Measurements from ENCODE around the gene SAMD8. TPM values are rescaled to one million over a fixed set of nuclear protein-coding genes. Genes with fewer than 3 reads are reported as not detected.
A peak's percentile ranks its signal among the peaks of the same experiment; 100 is the strongest.

Gene SAMD8
- total RNA-seq, 1 experiment from 2014 or later, result 17.1 TPM

DNA sequence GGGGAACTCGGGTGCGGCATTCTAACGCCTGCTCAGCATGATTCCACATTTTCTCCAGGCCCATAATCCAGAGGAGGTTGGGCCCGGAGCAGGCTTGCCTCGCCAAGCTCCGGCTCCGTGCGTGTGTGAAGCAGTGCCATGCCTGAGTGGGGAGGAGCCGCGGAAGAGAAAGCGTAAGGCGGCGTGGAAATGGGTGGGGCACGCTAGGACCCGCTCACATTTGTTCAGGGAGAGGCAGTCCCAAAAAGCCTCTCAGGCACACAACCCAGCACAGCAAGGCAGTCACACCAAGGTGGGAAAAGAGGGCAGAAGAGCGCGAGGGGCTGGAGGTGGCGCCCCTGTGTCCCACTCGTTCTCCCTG lies 98.4 kb downstream of the SAMD8 start:
- Histone ChIP-seq H3K9me3 (ENCODE audit: low read depth, low read length, poor library complexity, severe bottlenecking) (no peaks in the 10 kb centered on the region), H3K4me1 (ENCODE audit: insufficient read depth, low read length, poor library complexity, severe bottlenecking) (peaks cover 11% of the 10 kb centered on the region), H3K4me3 (ENCODE audit: low read depth, low read length, poor library complexity, severe bottlenecking) (peak overlapping the region; percentile 99), H3K27me3 (replicated peaks; ENCODE audit: insufficient read depth, low read depth, low read length, poor library complexity) (no peaks in the 10 kb centered on the region), H3K27ac (ENCODE audit: low read depth, low read length, poor library complexity, severe bottlenecking) (peak overlapping the region; percentile 100), H3K36me3 (ENCODE audit: insufficient read depth, low read length, poor library complexity, severe bottlenecking) (peaks cover 30% of the 10 kb centered on the region)
- ChIA-PET POLR2A (ENCODE audit: low non-redundant PET) (no interaction called here), CTCF (no interaction called here)
- intact Hi-C loops (cut with micrococcal nuclease; ENCODE audit: unreplicated experiment), result loop anchor here (2.0 kb wide), 1 partner anchor 25 kb away; the partner anchor contains the start of gene COMTD1
- TSS peak; percentile 91 for BruUV-seq (replicated peaks)
- TF ChIP-seq, protein P1, sequence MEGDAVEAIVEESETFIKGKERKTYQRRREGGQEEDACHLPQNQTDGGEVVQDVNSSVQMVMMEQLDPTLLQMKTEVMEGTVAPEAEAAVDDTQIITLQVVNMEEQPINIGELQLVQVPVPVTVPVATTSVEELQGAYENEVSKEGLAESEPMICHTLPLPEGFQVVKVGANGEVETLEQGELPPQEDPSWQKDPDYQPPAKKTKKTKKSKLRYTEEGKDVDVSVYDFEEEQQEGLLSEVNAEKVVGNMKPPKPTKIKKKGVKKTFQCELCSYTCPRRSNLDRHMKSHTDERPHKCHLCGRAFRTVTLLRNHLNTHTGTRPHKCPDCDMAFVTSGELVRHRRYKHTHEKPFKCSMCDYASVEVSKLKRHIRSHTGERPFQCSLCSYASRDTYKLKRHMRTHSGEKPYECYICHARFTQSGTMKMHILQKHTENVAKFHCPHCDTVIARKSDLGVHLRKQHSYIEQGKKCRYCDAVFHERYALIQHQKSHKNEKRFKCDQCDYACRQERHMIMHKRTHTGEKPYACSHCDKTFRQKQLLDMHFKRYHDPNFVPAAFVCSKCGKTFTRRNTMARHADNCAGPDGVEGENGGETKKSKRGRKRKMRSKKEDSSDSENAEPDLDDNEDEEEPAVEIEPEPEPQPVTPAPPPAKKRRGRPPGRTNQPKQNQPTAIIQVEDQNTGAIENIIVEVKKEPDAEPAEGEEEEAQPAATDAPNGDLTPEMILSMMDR (conservative IDR thresholded peaks at IDR 0.05; ENCODE audit: low read depth, low read length), result no peak
- TF ChIP-seq EZH2 (IDR thresholded peaks at IDR 0.05; ENCODE audit: borderline replicate concordance, low read depth, low read length, poor library complexity, severe bottlenecking), result no peak
- DNase-seq (ENCODE audit: low spot score), result peak; percentile 87

DNA sequence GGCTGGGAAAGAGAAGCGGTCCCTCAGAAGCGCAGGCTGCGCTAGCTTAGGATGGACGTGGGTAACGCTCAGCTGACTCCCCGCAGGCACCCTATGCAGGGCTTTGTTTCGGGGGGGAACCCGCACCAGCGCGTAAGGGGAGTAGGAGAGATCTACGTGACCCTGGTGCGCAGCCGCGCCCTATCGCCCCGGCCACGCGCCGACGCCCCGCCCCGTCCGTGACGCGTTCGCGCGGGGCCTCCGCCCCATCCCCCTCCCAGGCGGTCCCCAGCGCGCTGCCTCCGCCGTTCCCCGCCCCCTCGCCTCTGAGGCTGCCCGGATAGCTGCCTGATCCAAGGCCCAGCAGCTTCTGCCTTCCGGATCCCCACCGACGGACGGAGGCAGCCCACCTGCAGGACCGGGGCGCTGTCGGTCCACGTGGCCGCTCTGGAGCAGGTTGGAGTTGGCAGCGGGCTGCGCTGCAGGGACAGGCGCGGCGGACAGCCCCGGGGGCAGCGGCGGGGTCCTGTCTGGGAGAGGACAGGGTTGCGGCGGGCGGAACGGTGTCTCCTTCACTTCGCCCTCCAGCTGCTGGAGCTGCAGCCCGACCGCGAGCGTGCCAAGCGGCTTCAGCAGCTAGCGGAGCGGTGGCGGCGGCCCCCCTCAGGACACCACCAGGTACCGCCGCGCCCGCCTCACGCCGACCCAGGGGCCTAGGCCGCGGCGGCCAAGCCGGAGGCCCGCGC lies 99.0 kb downstream of the SAMD8 start, which contains the start of gene VDAC2:
Gene VDAC2, plus strand, starts transcription at position 515 of the 725 bp plus-strand sequence. CDS start 363 bp downstream, outside the sequence.
- peak; percentile 93 for DNase-seq (ENCODE audit: low spot score)
- intact Hi-C loops (cut with micrococcal nuclease; ENCODE audit: unreplicated experiment), result loop anchor here (2.0 kb wide), 1 partner anchor 24 kb away; the partner anchor contains the start of gene COMTD1
- H3K36me3 ChIP-seq (ENCODE audit: insufficient read depth, low read length, poor library complexity, severe bottlenecking), result peaks cover 36% of the 10 kb centered on the region
- H3K27me3 ChIP-seq (replicated peaks; ENCODE audit: insufficient read depth, low read depth, low read length, poor library complexity), result no peaks in the 10 kb centered on the region
- no TSS peak for BruUV-seq (replicated peaks)
- H3K4me1 ChIP-seq (ENCODE audit: insufficient read depth, low read length, poor library complexity, severe bottlenecking), result peaks cover 11% of the 10 kb centered on the region
- H3K27ac ChIP-seq (ENCODE audit: low read depth, low read length, poor library complexity, severe bottlenecking), result peak within 1 kb of the TSS; percentile 100
- H3K9me3 ChIP-seq (ENCODE audit: low read depth, low read length, poor library complexity, severe bottlenecking), result no peaks in the 10 kb centered on the region
- POLR2A ChIA-PET (ENCODE audit: low non-redundant PET), result interaction anchor here (0.7 kb wide), 1 partner anchor 811 kb away, joined by 7 read pairs; no protein-coding TSS in a partner anchor
- H3K4me3 ChIP-seq (ENCODE audit: low read depth, low read length, poor library complexity, severe bottlenecking), result peak within 1 kb of the TSS; percentile 99
- no peak for TF ChIP-seq EZH2 (IDR thresholded peaks at IDR 0.05; ENCODE audit: borderline replicate concordance, low read depth, low read length, poor library complexity, severe bottlenecking)
- TF ChIP-seq, protein P1 (conservative IDR thresholded peaks at IDR 0.05; ENCODE audit: low read depth, low read length), result no peak
- CTCF ChIA-PET, result interaction anchor here (0.8 to 1.2 kb wide), 3 partner anchors 20 to 109 kb away, joined by 4 to 13 read pairs (median 8); partner anchors contain the start of gene COMTD1

DNA sequence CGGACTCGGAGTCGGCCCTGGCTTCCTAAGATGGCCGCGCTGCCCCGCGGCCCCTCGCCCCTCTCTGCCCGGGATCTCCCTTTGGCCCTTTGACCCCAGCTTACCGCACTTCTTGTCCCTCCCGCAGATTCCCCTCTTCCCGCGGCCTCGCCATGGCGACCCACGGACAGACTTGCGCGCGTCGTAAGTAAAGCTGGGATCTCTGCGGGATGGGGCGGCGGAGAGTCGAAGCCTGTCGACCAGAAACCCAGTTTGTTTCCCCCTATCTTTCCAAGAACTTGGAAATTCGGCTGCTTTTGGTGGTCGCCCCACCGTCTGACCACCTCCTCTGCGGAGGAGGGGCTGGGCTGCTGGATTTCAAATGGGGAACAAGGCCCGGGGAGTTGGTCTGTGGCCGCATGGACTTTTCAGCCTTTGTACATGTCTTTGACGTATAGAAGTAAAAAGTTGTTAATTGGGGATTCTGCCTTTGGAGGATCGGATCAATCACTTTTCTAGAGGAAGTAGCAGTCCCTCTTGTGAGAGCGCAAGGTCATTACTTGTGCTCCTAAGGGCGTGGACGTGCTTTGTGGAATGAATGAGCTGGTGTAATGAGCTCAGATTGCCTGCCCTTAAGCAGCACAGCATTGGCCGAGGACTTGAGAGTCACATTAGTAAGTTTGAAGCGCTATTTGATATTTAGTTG lies 99.7 kb downstream of the SAMD8 start:
- no peak for TF ChIP-seq EZH2 (IDR thresholded peaks at IDR 0.05; ENCODE audit: borderline replicate concordance, low read depth, low read length, poor library complexity, severe bottlenecking)
- TF ChIP-seq, protein P1 (conservative IDR thresholded peaks at IDR 0.05; ENCODE audit: low read depth, low read length), result no peak
- Histone ChIP-seq H3K27me3 (replicated peaks; ENCODE audit: insufficient read depth, low read depth, low read length, poor library complexity) (no peaks in the 10 kb centered on the region), H3K4me1 (ENCODE audit: insufficient read depth, low read length, poor library complexity, severe bottlenecking) (peaks cover 11% of the 10 kb centered on the region), H3K4me3 (ENCODE audit: low read depth, low read length, poor library complexity, severe bottlenecking) (peak overlapping the region; percentile 99), H3K27ac (ENCODE audit: low read depth, low read length, poor library complexity, severe bottlenecking) (peak overlapping the region; percentile 100), H3K9me3 (ENCODE audit: low read depth, low read length, poor library complexity, severe bottlenecking) (no peaks in the 10 kb centered on the region), H3K36me3 (ENCODE audit: insufficient read depth, low read length, poor library complexity, severe bottlenecking) (peaks cover 43% of the 10 kb centered on the region)
- POLR2A ChIA-PET (ENCODE audit: low non-redundant PET), result interaction anchor here (0.5 to 0.7 kb wide), 2 partner anchors 23 to 810 kb away, joined by 3 to 7 read pairs; no protein-coding TSS in a partner anchor
- intact Hi-C loops (cut with micrococcal nuclease; ENCODE audit: unreplicated experiment), result loop anchor here (2.0 kb wide), 1 partner anchor 24 kb away; the partner anchor contains the start of gene COMTD1
- BruUV-seq (replicated peaks), result no TSS peak
- peak; percentile 48 for DNase-seq (ENCODE audit: low spot score)
- CTCF ChIA-PET, result interaction anchor here (0.8 to 1.2 kb wide), 3 partner anchors 19 to 110 kb away, joined by 4 to 13 read pairs (median 8); partner anchors contain the start of gene COMTD1
